ENCODE data around the gene MAU2.
"Not testable (repeated sequence)": the region's sequence is repeated elsewhere in the genome, so short reads cannot be mapped to it uniquely, and the experiment has no call there.

The MAU2 gene

DNA sequence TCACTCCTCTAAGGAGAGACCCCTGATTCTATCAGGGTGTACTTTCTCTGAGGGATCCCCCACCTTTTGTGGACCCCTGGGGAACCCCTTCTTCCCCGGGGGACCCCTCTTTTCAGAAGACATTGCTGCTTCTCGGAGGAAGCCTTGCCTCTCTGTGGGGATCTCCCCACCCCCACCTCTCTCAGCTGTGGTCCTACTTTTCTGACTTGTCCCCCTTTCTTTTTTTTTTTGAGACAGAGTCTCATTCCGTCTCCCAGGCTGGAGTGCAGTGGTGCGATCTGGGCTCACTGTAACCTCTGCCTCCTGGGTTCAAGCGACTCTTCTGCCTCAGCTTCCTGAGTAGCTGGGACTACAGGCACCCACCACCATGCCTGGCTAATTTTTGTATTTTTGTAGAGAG lies 66.5 kb downstream of the MAU2 start:
- H2AFZ ChIP-seq: no peak overlapping the region
- H3K4me2 ChIP-seq (ENCODE audit: low read length): peak overlapping the region; percentile 96
- H3K79me2 ChIP-seq: peaks cover 19% of the 10 kb centered on the region
- no peaks in the 10 kb centered on the region for H3K36me3 ChIP-seq (ENCODE audit: control insufficient read depth, insufficient read depth, low read length)
- peak overlapping the region; percentile 79 for H3K4me3 ChIP-seq (ENCODE audit: low read depth, low read length)
- no peak overlapping the region for H3K9ac ChIP-seq
- peak overlapping the region; percentile 48 for H3K27ac ChIP-seq
- H3K4me1 ChIP-seq: peaks cover 24% of the 10 kb centered on the region
- no peaks in the 10 kb centered on the region for H3K9me3 ChIP-seq (ENCODE audit: control insufficient read depth, low read length)
- TF ChIP-seq, protein P1, sequence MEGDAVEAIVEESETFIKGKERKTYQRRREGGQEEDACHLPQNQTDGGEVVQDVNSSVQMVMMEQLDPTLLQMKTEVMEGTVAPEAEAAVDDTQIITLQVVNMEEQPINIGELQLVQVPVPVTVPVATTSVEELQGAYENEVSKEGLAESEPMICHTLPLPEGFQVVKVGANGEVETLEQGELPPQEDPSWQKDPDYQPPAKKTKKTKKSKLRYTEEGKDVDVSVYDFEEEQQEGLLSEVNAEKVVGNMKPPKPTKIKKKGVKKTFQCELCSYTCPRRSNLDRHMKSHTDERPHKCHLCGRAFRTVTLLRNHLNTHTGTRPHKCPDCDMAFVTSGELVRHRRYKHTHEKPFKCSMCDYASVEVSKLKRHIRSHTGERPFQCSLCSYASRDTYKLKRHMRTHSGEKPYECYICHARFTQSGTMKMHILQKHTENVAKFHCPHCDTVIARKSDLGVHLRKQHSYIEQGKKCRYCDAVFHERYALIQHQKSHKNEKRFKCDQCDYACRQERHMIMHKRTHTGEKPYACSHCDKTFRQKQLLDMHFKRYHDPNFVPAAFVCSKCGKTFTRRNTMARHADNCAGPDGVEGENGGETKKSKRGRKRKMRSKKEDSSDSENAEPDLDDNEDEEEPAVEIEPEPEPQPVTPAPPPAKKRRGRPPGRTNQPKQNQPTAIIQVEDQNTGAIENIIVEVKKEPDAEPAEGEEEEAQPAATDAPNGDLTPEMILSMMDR (IDR thresholded peaks at IDR 0.05): no peak
- no peaks in the 10 kb centered on the region for H3K27me3 ChIP-seq (ENCODE audit: control insufficient read depth, insufficient read depth, low read length)

- H3K4me1 ChIP-seq: peaks cover 24% of the 10 kb centered on the region
- peak overlapping the region; percentile 47 for H3K27ac ChIP-seq
- H3K4me3 ChIP-seq (ENCODE audit: low read depth, low read length): no peak overlapping the region
Measured at GRCh38 chr19:19388568-19389555, 68.2 kb downstream of the MAU2 start.

GRCh38 chr19:19389683-19390082 lies 69.1 kb downstream of the MAU2 start:
- Histone ChIP-seq H3K4me1 (peaks cover 24% of the 10 kb centered on the region), H3K79me2 (peaks cover 41% of the 10 kb centered on the region)
- not testable (repeated sequence) for H3K27me3 ChIP-seq (ENCODE audit: control insufficient read depth, insufficient read depth, low read length); H3K9me3 ChIP-seq (ENCODE audit: control insufficient read depth, low read length); H3K4me2 ChIP-seq (ENCODE audit: low read length); H3K9ac ChIP-seq; H2AFZ ChIP-seq; H3K27ac ChIP-seq; H3K36me3 ChIP-seq (ENCODE audit: control insufficient read depth, insufficient read depth, low read length); H3K4me3 ChIP-seq (ENCODE audit: low read depth, low read length)

More at GRCh38 chr19:19388568-19389555, 68.2 kb downstream of the MAU2 start:
- H2AFZ ChIP-seq: peak overlapping the region; percentile 36
- H3K9ac ChIP-seq: no peak overlapping the region
- peak overlapping the region; percentile 0 for H3K4me2 ChIP-seq (ENCODE audit: low read length)
- H3K36me3 ChIP-seq (ENCODE audit: control insufficient read depth, insufficient read depth, low read length): no peaks in the 10 kb centered on the region
- H3K79me2 ChIP-seq: peaks cover 35% of the 10 kb centered on the region
- H3K9me3 ChIP-seq (ENCODE audit: control insufficient read depth, low read length): no peaks in the 10 kb centered on the region
- TF ChIP-seq, protein P1 (IDR thresholded peaks at IDR 0.05): no peak
- H3K27me3 ChIP-seq (ENCODE audit: control insufficient read depth, insufficient read depth, low read length): no peaks in the 10 kb centered on the region

GRCh38 chr19:19394333-19394732 lies 73.7 kb downstream of the MAU2 start:
- H3K9ac ChIP-seq; H3K36me3 ChIP-seq (ENCODE audit: control insufficient read depth, insufficient read depth, low read length); H3K9me3 ChIP-seq (ENCODE audit: control insufficient read depth, low read length); H3K4me1 ChIP-seq; H3K27me3 ChIP-seq (ENCODE audit: control insufficient read depth, insufficient read depth, low read length); H3K27ac ChIP-seq; H2AFZ ChIP-seq; H3K4me3 ChIP-seq (ENCODE audit: low read depth, low read length); H3K4me2 ChIP-seq (ENCODE audit: low read length): not testable (repeated sequence)
- peaks cover 31% of the 10 kb centered on the region for H3K79me2 ChIP-seq

- Histone ChIP-seq H3K27ac (no peak overlapping the region), H3K36me3 (ENCODE audit: control insufficient read depth, insufficient read depth, low read length) (no peaks in the 10 kb centered on the region), H3K4me2 (ENCODE audit: low read length) (peak overlapping the region; percentile 26), H3K4me1 (peaks cover 14% of the 10 kb centered on the region), H3K4me3 (ENCODE audit: low read depth, low read length) (peak overlapping the region; percentile 1), H3K79me2 (peaks cover 3% of the 10 kb centered on the region), H2AFZ (no peak overlapping the region), H3K27me3 (ENCODE audit: control insufficient read depth, insufficient read depth, low read length) (no peaks in the 10 kb centered on the region), H3K9ac (no peak overlapping the region), H3K9me3 (ENCODE audit: control insufficient read depth, low read length) (no peaks in the 10 kb centered on the region)
- TF ChIP-seq, protein P1 (IDR thresholded peaks at IDR 0.05): no peak
Measured at GRCh38 chr19:19399733-19400433, 79.3 kb downstream of the MAU2 start.
